LNCAP (cell line): Measurements from ENCODE around the gene JCHAIN.

ENCODE experiments used
- TF ChIP-seq, protein P1 (sequence below): fragments of 450-650 bp; IDR thresholded peaks from 2 replicates; pipeline ENCODE4 v1.5.1; 2017; ENCODE audit warnings: mild to moderate bottlenecking

The JCHAIN gene

DNA sequence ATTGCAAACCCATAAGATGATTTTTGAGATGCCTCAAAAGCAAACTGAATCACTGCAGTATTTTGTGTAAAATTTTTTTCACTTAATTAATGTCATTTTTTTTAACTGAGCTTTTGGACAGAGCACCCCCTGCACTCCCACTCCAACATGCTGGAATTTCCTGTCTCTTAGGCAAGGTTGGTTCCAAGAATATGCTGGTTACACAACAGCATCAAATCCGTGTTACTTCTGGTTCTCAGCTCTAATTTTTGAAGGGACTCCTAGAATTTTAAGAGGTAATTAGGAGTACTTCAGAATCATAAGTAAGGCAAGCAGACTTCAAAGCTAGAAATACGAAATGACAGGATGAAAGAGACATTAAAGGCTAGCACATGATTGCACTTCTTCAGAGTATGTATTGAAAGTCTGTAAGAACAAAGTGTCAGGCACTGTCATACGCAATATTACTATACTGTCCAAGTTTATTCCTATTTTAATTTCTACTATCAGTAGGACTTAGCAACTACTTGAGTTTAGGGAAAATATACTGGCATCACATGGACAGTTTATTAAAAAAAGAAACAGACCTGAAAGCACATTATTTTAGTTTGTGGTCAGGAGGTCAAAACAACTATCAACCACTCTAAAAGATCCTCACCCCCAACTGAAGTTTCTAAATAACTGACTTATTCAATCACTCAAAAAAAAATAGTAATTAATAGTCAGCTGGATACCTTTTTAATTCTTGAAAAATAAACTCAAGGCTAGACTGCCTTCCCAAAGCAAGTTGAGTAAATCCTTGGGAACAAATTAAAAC, 1.6 kb upstream of the JCHAIN start:
- TF ChIP-seq, protein P1, sequence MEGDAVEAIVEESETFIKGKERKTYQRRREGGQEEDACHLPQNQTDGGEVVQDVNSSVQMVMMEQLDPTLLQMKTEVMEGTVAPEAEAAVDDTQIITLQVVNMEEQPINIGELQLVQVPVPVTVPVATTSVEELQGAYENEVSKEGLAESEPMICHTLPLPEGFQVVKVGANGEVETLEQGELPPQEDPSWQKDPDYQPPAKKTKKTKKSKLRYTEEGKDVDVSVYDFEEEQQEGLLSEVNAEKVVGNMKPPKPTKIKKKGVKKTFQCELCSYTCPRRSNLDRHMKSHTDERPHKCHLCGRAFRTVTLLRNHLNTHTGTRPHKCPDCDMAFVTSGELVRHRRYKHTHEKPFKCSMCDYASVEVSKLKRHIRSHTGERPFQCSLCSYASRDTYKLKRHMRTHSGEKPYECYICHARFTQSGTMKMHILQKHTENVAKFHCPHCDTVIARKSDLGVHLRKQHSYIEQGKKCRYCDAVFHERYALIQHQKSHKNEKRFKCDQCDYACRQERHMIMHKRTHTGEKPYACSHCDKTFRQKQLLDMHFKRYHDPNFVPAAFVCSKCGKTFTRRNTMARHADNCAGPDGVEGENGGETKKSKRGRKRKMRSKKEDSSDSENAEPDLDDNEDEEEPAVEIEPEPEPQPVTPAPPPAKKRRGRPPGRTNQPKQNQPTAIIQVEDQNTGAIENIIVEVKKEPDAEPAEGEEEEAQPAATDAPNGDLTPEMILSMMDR: no peak

DNA sequence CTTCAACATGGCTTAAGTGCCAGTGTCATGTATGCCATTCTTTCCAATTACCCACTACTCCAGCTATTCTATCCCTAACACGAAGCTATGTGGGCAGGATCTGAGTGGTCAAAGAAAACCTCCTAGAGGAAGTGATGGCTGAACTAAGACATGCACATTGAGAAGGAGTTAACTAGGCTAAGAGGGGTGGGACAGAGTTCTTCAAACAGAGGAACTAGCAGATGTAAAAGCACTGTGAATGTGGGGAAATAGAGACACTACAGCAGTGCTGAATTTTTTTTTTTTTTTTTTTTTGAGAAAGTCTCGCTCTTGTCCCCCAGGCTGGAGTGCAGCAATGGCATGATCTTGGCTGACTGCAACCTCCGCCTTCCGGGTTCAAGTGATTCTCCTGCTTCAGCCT, 6.2 kb downstream of the JCHAIN start:
- TF ChIP-seq, protein P1: no peak

DNA sequence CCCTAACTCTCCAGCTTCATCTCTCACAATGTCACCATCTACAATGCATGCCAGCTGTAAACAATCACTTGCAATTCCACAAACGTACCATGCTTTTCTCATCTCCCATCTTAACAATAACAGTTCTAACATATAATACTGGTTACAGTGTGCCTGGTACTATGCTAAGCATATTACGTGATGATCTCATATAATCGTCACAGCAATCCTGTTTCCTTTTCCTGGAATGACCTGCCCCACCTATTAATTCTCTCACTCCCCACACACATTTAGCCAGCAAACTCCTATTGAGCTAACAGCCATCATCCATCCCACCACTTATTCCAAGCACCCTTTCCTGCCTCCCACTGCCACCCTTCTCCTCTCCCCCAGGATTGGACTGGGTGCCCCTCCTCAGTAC, 7.9 kb downstream of the JCHAIN start:
- TF ChIP-seq, protein P1: no peak

DNA sequence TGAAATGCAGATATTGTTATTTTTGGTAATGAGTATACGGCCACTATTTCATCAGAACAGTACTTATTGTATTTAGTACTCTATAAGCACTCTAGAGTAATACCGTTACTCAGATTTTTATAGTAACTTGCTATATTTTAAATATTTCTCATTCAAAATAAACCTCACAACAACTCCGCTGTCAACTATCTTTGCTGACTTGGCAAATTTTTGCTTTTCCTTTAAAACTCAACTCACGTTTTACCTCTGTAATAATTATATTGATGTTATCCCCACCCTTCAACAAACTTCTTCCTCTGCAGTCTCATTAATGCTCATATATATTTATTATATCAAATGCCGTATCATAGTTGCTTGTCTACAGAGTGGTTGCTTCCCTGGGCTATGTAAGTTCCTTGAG, 9.0 kb downstream of the JCHAIN start:
- TF ChIP-seq, protein P1: no peak

DNA sequence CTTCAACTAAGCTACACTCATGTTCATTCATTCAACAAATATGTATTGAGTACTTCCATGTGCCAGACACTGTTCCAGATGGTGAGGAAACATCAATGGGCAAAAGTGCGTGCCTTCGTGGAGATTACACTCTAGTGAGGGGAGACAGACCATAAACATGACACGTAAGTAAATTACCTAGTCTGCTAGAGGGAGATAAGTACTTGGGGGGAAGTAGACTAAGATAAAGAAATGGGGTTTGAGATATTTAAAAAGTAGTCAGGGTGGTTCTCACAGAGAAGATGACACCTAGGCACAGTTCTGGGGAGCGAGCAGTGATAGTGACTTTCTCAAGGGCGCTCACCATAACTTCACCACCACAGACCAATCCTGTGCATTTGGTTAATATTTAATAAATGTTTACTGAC, 11.7 kb downstream of the JCHAIN start:
- TF ChIP-seq, protein P1: no peak

DNA sequence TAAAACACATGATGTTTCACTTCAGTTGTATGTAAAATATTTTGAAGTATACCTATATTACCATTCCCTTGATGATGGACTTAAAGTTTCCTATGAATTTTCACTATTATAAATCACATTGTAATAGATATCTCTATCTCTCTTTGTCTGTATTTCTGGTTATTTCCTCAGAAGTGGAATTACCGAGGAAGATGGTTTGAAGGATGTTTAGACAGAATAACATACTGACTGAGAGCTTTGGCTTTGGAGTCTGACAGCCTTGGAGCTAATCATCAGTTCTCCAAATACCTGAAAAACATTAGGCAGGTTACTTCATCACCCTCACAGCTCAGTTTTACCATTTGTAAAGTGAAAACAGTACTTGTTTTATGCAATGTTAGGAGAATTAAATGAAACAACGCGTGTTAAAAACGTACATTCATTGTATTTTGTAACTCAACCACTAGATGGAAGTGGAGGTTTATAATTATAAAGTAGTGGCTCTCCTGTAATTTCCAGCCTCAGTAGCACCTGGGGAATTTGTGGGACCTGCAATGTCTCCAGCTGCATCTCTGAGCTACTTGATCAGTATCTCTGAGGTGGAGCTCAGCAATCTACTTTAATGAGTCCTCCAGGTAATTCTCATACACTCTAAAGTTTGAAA, 14.3 kb downstream of the JCHAIN start:
- TF ChIP-seq, protein P1: peak; percentile 59

DNA sequence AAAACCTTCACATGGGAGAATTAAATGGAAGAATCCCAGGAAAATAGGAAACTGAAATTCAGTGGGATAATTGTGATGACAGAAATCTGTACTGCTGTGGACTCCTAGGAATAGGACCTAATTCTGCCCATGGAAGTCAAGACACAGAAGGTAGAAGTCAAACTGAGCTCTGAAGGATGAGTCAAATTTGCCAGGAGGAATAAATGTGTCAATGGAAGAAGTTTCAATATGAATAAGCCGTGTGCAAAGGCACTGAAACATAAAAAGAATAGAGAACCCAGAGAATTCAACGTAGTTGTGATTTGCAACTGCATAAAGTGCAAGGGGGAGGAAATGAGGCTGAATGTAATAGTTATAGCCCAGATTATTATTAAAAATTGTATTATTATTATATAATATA, 26.1 kb downstream of the JCHAIN start:
- TF ChIP-seq, protein P1: no peak
